ENCODE data around the gene DHRS7C. TPM values are rescaled to one million over a fixed set of nuclear protein-coding genes. Genes with fewer than 3 reads are reported as not detected.

The DHRS7C gene
- polyA plus RNA-seq, 4 donors = not detected

DNA sequence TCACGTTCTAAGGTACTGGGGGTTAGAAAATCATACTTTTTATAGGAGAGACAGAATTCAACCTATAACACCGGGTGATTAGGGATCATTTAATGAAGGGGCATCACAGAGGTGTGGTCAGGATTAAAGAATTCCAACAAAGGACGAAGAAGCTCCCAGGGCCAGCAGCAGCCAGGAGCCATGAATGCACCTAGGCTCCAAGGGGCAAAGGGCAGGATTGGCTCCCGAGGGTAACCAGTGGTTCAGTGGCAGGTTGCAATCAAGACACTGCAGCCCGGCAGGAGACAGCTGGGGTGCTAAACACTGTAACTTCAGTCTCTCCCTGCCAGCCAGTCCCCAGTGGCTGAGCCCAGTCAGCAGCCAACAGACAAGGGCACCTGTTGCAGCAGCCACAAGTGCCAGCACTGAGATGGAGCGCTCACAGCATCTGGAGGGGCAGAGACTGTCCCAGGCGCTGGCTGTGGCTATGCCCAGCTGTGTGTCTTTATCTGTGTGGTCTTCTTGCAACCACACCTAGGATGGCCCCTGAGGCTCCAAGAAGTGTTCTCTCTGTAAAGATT is 23.9 kb downstream of the DHRS7C start:
- no peak for DNase-seq (ENCODE audit: low read depth in 4 of 4, low spot score in 3 of 4)

DNA sequence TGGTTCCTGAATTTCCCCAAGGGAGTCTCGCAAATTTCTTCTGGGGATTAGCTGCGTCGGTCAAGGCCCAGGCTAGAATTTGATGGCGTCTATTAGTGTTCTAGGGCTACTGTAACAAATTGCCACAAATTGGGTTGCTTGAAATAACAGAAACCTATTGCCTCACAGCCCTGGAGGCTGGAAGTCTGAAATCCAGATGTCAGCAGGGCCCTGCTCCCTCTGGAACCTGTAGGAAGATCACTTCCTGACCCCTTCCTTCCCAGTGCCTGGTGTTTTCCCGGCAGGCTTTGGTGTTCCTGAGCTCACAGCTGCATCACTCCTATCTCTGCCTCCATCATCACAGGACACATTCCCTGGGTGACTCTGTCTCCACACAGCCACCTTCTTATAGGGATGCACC is 24.4 kb downstream of the DHRS7C start:
- no peak for DNase-seq (ENCODE audit: low read depth in 4 of 4, low spot score in 3 of 4)

DNA sequence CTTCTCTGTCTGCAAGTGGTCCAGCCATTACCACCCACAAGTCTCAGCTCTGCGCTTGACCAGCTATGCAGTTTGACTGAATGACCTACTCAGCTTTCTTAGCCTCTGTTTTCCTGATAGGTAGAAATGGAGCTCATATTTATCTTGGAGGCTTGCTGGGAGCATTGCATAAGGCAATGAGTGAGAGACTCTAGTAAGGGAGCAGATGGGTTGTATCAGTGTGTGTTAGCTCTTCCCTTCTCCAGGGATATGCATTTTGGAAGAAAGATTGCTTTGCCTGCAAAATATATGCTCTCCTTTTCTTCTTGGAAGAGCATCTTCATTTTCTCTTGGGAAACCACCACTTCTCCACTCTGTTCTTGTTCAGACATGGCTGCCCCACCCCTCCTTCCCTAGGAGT is 26.1 kb downstream of the DHRS7C start:
- no peak for DNase-seq (ENCODE audit: low read depth in 4 of 4, low spot score in 3 of 4)

DNA sequence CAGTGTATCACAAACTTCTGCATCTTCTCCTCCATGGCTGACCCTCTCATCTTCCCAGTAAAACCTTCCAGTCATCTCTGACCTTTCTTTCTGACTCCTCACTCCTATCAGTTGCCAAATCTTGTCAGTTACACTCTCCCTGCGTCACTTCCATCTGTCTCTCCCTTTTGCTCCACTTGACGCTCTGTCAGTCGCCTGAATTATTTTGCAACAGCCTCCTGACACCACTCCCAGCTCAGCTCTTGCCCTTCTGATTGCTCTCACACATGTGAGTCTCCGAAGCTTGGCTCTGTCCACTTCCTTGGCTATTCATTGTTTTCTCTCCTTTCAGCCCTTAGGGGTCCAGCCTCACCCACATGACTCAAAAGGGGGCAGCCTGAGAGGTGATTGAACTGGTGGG is 27.7 kb downstream of the DHRS7C start:
- DNase-seq (ENCODE audit: low read depth in 4 of 4, low spot score in 3 of 4) = no peak

DNA sequence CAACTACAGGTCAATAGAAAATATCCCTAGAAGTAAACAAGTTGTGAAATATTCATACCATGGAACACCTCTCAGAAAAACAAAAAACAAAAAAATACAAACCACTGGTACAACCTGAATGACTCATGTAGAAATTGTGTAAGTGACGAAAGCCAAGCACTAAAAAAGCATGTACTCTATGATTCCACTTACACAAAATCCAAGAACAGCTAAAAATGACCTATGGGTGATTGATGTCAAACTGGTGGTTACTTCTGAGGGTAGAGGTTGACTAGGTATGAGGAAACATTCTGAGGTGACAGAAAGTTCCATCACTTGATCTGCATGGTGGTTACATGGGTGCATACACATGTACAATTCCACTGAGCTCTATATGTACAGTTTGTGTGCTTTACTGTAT is 31.1 kb downstream of the DHRS7C start:
- no peak for DNase-seq (ENCODE audit: low read depth in 4 of 4, low spot score in 3 of 4)

DNA sequence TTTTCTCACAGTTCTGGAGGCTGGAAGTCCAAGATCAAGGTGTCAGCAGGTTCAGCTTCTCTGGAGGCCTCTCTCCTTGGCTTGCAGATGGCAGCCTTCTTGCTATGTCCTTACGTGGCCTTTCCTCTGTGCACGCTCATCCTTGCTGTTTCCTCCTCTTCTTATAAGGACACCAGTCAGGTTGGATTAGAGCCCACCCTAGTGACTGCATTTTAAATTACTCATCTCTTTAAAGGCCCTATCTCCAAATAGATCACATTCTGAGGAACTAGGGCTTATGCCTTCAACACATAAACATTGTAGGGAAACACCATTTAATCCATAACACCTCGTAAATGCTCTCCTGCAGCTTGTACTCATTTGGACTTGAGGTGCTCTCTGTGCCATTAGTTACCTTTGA is 36.3 kb downstream of the DHRS7C start:
- no peak for DNase-seq (ENCODE audit: low read depth in 4 of 4, low spot score in 3 of 4)

DNA sequence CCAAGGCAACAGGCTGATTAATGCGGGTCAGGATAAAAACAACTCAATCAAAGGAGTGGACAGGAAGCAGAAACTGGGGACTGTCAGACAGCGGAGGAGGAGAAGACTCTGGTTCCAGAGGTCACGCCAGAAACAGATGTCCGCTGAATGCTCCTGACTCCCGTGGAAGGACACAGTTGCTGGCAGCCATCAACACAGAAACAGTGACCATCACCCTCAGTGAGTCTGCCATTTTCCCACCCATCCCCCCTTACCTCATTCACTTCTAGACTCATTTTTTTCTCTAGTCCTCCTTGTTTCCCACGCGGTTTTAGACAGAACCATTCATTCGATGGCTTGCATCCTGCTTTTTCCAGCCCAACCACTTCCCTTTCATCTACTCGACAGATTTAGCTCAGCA is 40.9 kb downstream of the DHRS7C start:
- DNase-seq (ENCODE audit: low read depth in 4 of 4, low spot score in 3 of 4) = no peak

DNA sequence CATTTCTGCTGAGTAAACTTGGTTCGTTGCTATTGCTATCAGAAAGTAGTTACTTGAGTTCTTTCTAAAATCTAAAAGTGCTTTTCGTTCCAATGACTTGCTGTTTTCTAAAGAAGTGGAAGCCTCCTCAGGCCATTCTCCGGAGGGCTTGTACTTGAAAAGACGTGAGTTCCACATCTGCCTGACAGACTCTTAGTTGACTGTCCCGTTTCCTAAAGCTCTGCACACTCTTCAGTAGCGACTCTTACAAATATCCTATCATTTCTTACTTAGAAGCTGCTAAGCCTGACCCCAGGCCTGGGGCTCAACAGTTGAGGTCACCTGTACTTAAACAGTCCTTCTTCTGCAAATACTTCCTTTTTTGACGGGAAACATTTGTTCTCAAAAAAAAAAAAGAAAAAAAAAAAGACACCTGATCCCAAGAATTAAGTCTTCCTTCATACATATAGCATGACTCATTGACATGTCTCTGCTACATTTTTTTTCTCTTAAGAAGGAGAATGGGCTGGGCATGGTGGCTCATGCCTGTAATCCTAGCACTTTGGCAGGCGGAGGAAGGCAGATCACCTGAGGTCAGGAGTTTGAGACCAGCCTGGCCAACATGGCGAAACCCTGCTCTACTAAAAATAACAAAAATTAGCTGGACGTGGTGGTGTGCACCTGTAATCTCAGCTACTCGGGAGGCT is 61.5 kb downstream of the DHRS7C start:
- no peak for DNase-seq (ENCODE audit: low read depth in 4 of 4, low spot score in 3 of 4)

DNA sequence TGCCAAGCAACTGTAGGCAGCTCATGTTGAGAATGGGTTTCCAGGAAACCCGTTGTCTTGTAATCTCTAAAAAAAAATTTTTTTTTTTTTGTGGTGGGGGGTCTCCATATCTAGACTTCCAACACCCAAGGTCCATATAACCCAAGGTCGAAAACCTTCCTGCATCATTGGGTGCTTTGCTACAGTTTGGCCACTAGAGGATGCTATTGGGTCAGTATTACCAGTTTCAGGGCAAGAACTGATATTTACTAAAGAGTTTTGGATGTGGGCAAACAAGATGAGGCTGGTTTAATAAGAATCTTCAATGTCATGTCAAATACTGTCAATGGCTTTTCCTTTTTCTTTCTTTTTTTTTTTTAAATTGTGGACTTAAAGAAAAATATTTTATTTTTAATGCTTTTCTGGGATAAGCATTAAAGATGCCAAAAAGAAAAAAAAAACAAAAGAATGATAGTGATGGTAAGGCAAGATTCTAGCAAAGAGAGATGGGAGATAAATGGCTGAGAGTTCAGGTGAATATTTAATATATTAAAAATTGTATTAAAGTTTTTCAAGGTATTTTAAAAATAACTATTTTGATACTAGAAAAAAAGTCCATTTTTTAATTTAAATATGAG is 62.2 kb downstream of the DHRS7C start:
- peak in 1 of 4 donors; percentile 35 for DNase-seq (ENCODE audit: low read depth in 4 of 4, low spot score in 3 of 4)

DNA sequence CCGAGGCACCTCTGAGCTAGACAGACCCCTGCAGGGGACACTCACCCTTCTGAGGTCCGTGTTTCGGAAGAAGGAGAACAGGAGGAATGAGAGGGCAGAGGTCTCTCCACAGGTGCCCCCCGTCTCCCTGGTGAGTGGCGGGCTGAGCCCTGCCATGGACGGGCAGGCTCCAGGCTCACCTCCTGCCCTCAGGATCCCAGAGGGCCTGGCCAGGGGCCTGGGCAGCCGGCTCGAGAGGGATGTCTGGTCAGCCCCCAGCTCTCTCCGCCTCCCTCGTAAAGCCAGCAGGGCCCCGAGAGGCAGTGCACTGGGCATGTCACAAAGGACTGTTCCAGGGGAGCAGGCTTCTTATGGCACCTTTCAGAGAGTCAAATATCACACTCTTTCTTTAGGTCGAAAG is 62.8 kb downstream of the DHRS7C start:
- DNase-seq (ENCODE audit: low read depth in 4 of 4, low spot score in 3 of 4) = no peak

DNA sequence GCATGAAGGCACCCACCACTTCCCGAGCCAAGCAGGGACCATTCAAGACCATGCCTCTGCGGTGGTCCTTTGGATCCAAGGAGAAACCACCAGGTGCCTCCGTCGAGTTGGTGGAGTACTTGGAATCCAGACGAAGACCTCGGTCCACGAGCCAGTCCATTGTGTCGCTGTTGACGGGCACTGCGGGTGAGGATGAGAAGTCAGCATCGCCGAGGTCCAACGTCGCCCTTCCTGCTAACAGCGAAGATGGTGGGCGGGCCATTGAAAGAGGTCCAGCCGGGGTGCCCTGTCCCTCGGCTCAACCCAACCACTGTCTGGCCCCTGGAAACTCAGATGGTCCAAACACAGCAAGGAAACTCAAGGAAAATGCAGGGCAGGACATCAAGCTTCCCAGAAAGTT is 63.4 kb downstream of the DHRS7C start:
- DNase-seq (ENCODE audit: low read depth in 4 of 4, low spot score in 3 of 4) = no peak

DNA sequence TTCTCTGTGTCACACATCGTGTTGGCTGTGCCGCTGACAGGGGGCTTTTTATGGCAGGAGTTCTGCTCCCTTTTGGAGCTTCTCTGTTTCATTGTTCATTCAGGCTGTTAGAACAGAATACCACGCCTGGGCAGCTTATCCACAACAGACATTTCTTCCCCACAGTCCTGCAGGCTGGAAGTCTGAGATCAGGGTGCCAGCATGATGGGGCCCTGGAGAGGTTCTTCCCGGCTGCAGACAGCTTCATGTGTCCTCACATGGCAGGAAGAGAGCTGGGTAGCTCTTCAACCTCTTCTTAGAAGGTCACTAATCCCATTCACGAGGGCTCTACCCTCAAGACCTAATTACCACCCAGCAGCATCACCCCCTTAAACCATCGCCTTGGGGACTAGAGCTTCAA is 65.1 kb downstream of the DHRS7C start:
- DNase-seq (ENCODE audit: low read depth in 4 of 4, low spot score in 3 of 4) = no peak

DNA sequence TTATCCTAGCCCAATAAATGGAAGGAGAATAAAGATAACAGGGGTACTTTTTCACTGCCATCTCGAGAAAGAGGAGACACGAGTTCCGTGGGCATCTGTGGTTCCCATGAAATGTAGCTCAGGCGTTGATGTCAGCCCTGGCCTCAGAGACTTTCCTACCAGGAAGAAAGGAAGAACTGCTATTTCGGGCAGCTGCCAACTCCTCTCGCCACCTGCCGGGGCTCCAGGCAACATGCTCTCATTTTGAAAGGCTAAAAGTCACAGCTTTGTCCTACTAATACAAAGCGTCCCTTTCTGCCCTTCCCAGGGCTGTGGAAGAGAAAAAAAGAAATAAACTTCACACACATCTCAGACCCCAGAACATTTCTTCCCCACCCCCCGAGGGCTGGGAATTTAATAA is 65.8 kb downstream of the DHRS7C start:
- DNase-seq (ENCODE audit: low read depth in 4 of 4, low spot score in 3 of 4) = no peak

Other genes starting within 250 kb of the DHRS7C start
- 10 to 100 TPM; 60.9 to 75.6 (median 68.2) TPM for gene STX8, start 215.8 kb downstream of the DHRS7C start, polyA plus RNA-seq (ENCODE audit: insufficient read length in 4 of 4)
- 1 to 10 TPM in 3 of 4 donors, under 1 TPM in 1; 0.49 to 3.7 (median 2.9) TPM for gene CFAP52, start 214.9 kb downstream of the DHRS7C start, polyA plus RNA-seq (ENCODE audit: insufficient read length in 4 of 4)
- 1 to 10 TPM; 1.1 to 9.2 (median 7.4) TPM for gene USP43, start 146.1 kb downstream of the DHRS7C start, polyA plus RNA-seq (ENCODE audit: insufficient read length in 4 of 4)
- gene GSG1L2, start 30.5 kb upstream of the DHRS7C start, polyA plus RNA-seq (ENCODE audit: insufficient read length in 4 of 4) = not detected
- 1 to 10 TPM in 1 of 4 donors, not detected in 3; 1.6 TPM for gene GLP2R, start 34.3 kb upstream of the DHRS7C start, polyA plus RNA-seq (ENCODE audit: insufficient read length in 4 of 4)
- gene RCVRN, start 113.7 kb upstream of the DHRS7C start, polyA plus RNA-seq (ENCODE audit: insufficient read length in 4 of 4) = under 1 TPM; 0.19 to 0.49 (median 0.35) TPM

All from left renal pelvis (tissue), 4 donors.